Testis (tissue), 3 donors: ENCODE data around the gene LRRC8A. TPM values are rescaled to one million over a fixed set of nuclear protein-coding genes. Genes with fewer than 3 reads are reported as not detected.
A peak's percentile ranks its signal among the peaks of the same experiment; 100 is the strongest.
"Not testable (repeated sequence)": the region's sequence is repeated elsewhere in the genome, so short reads cannot be mapped to it uniquely, and the experiment has no call there.

Source experiments
- DNase-seq: peaks from one replicate; pipeline ENCODE4 v3.0.0-alpha.2; 2019
- H3K27ac ChIP-seq, 2 donors: fragments of 200-600 bp; sonication (generic); one replicate each; pipeline ENCODE4 v1.5.1; 2019
- H3K27me3 ChIP-seq: fragments of 200-600 bp; sonication (generic); one replicate; pipeline ENCODE4 v1.5.1; 2019
- H3K36me3 ChIP-seq: fragments of 200-600 bp; sonication (generic); one replicate; pipeline ENCODE4 v1.5.1; 2017; ENCODE audit warnings: low read depth; ENCODE audit errors: missing control alignments
- H3K4me1 ChIP-seq: fragments of 200-600 bp; sonication (generic); one replicate; pipeline ENCODE4 v1.5.1; 2019
- H3K4me3 ChIP-seq, 2 donors: fragments of 200-600 bp; sonication (generic); one replicate each; pipeline ENCODE4 v1.5.1; 2017 to 2019
- H3K9me3 ChIP-seq: fragments of 200-600 bp; sonication (generic); one replicate; pipeline ENCODE4 v1.5.1; 2017
- CTCF ChIP-seq, 3 experiments: fragments of 450-650 bp in 2 of 3; fragments of 200-600 bp in 1 of 3; sonication (generic) in 1 of 3; IDR thresholded peaks; one replicate each; pipeline ENCODE4 v1.5.1; 2016 to 2019; ENCODE audit warnings: antibody characterized with exemption in 3 of 3, mild to moderate bottlenecking in 2 of 3, moderate library complexity in 1 of 3
- POLR2A ChIP-seq: fragments of 450-650 bp; IDR thresholded peaks from one replicate; pipeline ENCODE4 v1.6.1; 2017; ENCODE audit warnings: antibody characterized with exemption, mild to moderate bottlenecking, moderate library complexity
- WGBS, 2 donors: methylation state at CpG; one replicate each; pipeline ENCODE4 v1.1.5; 2018; 5-methylcytosine and 5-hydroxymethylcytosine counted together
- intact Hi-C: fragments of 100-400 bp; cut with DNase I; formaldehyde crosslinking; loops from one replicate; pipeline ENCODE4 v1.15.1; 2023; ENCODE audit warnings: low total_unique reads
- polyA plus RNA-seq: library from polyadenylated mRNA; stranded (reverse); fragments of 350-450 nt; fragmentation: Illumina TruSeq; extraction: RNeasy Lipid Tissue Mini Kit (QIAGEN cat#74804); gene quantifications from one replicate; pipeline ENCODE4 v1.2.3, GENCODE V29; 2014; ENCODE audit warnings: low read depth, low replicate concordance; ENCODE audit not compliant: insufficient read depth
- total RNA-seq, 2 donors: library from RNA; depleted of rRNA; stranded (reverse); fragments of >200 nt; gene quantifications; one replicate each; pipeline ENCODE4 v1.2.3, GENCODE V29; 2016

Gene LRRC8A
- total and polyA plus RNA-seq, 3 donors from 2014 or later, result 30.9 to 61.3 (median 54.3) TPM

- WGBS, 2 donors, result 0 to 1% methylated on average over 42 to 86 of the region's 86 CpGs
- intact Hi-C loops, result no loop called here
- Histone ChIP-seq H3K27ac (peak within 1 kb of the TSS; percentile 80 to 96), H3K4me3 (peak within 1 kb of the TSS; percentile 72 to 91), H3K9me3 (no peaks in the 10 kb centered on the region), H3K27me3 (no peaks in the 10 kb centered on the region), H3K36me3 (no peaks in the 10 kb centered on the region), H3K4me1 (peaks cover 12% of the 10 kb centered on the region)
- peak; percentile 97 for DNase-seq
- TF ChIP-seq CTCF (IDR thresholded peaks at IDR 0.05), result no peak
- TF ChIP-seq POLR2A, result peak; percentile 33
These were observed 65.8 kb downstream of the LRRC8A start, which contains the start of the genes DOLK and NUP188 for GRCh38 chr9:128947527-128948301. DOLK (minus strand) TSS chr9:128947603; CDS start chr9:128947303, 300 bp downstream. NUP188 (plus strand) TSS chr9:128947699; CDS start chr9:128947720, 21 bp downstream.

GRCh38 chr9:128961403-128961802, 79.5 kb downstream of the LRRC8A start:
- H3K27me3 ChIP-seq, H3K4me3 ChIP-seq, DNase-seq, H3K36me3 ChIP-seq, H3K4me1 ChIP-seq, intact Hi-C loops, H3K9me3 ChIP-seq, H3K27ac ChIP-seq: not testable (repeated sequence)
- WGBS, 2 donors, result 91 to 98% methylated on average over 9 of the region's 9 CpGs

Other genes with a start within 250 kb of the LRRC8A start
- gene DYNC2I2, start 225.3 kb upstream of the LRRC8A start, total RNA-seq, result 10 to 100 TPM; 78.4 to 96.7 TPM
- 102 TPM for gene DYNC2I2, start 225.3 kb upstream of the LRRC8A start, polyA plus RNA-seq
- 100 to 1,000 TPM; 113 to 142 TPM for gene SET, start 192.9 kb upstream of the LRRC8A start, total RNA-seq
- gene SET, start 192.9 kb upstream of the LRRC8A start, polyA plus RNA-seq, result 159 TPM
- gene PKN3, start 179.6 kb upstream of the LRRC8A start, total RNA-seq, result 1 to 10 TPM; 3.6 to 7.2 TPM
- 4.2 TPM for gene PKN3, start 179.6 kb upstream of the LRRC8A start, polyA plus RNA-seq
- gene ZDHHC12, start 158.0 kb upstream of the LRRC8A start, total RNA-seq, result 10 to 100 TPM; 36.4 to 57.5 TPM
- 39.3 TPM for gene ZDHHC12, start 158.0 kb upstream of the LRRC8A start, polyA plus RNA-seq
- 100 to 1,000 TPM in 1 of 2 donors, 10 to 100 TPM in 1; 96.8 to 112 TPM for gene ZER1, start 110.2 kb upstream of the LRRC8A start, total RNA-seq
- gene ZER1, start 110.2 kb upstream of the LRRC8A start, polyA plus RNA-seq, result 118 TPM
- gene TBC1D13, start 94.9 kb upstream of the LRRC8A start, total RNA-seq, result 10 to 100 TPM; 14.3 to 15.7 TPM
- 15.5 TPM for gene TBC1D13, start 94.9 kb upstream of the LRRC8A start, polyA plus RNA-seq
- gene ENDOG, start 63.6 kb upstream of the LRRC8A start, total RNA-seq, result 10 to 100 TPM; 28.9 to 30.4 TPM
- gene ENDOG, start 63.6 kb upstream of the LRRC8A start, polyA plus RNA-seq, result 33.9 TPM
- 10 to 100 TPM; 34.0 to 43.2 TPM for gene SPOUT1, start 52.3 kb upstream of the LRRC8A start, total RNA-seq
- gene SPOUT1, start 52.3 kb upstream of the LRRC8A start, polyA plus RNA-seq, result 14.4 TPM
- 10 to 100 TPM; 14.0 to 18.0 TPM for gene KYAT1, start 183 bp upstream of the LRRC8A start, total RNA-seq
- gene KYAT1, start 183 bp upstream of the LRRC8A start, polyA plus RNA-seq, result 11.6 TPM
- gene PHYHD1, start 38.8 kb downstream of the LRRC8A start, total RNA-seq, result 10 to 100 TPM; 10.9 to 18.5 TPM
- 15.1 TPM for gene PHYHD1, start 38.8 kb downstream of the LRRC8A start, polyA plus RNA-seq
- gene DOLK, start 65.5 kb downstream of the LRRC8A start, total RNA-seq, result 10 to 100 TPM; 26.4 to 29.4 TPM
- 36.9 TPM for gene DOLK, start 65.5 kb downstream of the LRRC8A start, polyA plus RNA-seq
- 100 to 1,000 TPM; 165 to 184 TPM for gene NUP188, start 65.6 kb downstream of the LRRC8A start, total RNA-seq
- 241 TPM for gene NUP188, start 65.6 kb downstream of the LRRC8A start, polyA plus RNA-seq
- 10 to 100 TPM; 88.8 to 92.2 TPM for gene SH3GLB2, start 146.2 kb downstream of the LRRC8A start, total RNA-seq
- 62.3 TPM for gene SH3GLB2, start 146.2 kb downstream of the LRRC8A start, polyA plus RNA-seq
- 10 to 100 TPM; 42.0 to 42.7 TPM for gene MIGA2, start 154.5 kb downstream of the LRRC8A start, total RNA-seq
- 22.9 TPM for gene MIGA2, start 154.5 kb downstream of the LRRC8A start, polyA plus RNA-seq
- gene DOLPP1, start 199.0 kb downstream of the LRRC8A start, total RNA-seq, result 10 to 100 TPM; 14.0 to 14.4 TPM
- 17.9 TPM for gene DOLPP1, start 199.0 kb downstream of the LRRC8A start, polyA plus RNA-seq
- gene CRAT, start 228.7 kb downstream of the LRRC8A start, total RNA-seq, result 100 to 1,000 TPM; 188 to 272 TPM
- 451 TPM for gene CRAT, start 228.7 kb downstream of the LRRC8A start, polyA plus RNA-seq
- gene PTPA, start 229.3 kb downstream of the LRRC8A start, total RNA-seq, result 100 to 1,000 TPM; 163 to 177 TPM
- 268 TPM for gene PTPA, start 229.3 kb downstream of the LRRC8A start, polyA plus RNA-seq